RWPE2 (cell line): ENCODE results near the gene EFCC1.

ENCODE experiments used
- ATAC-seq: fragments of 200-7000 bp; cut with Tn5 transposase; 3 replicates; pipeline ENCODE4 v1.9.1; 2021; ENCODE audit warnings: low read depth
- DNase-seq: peaks from one replicate; pipeline ENCODE4 v3.0.0-alpha.2; 2020; ENCODE audit warnings: low spot score
- H3K27ac ChIP-seq: fragments of 450-650 bp; 2 replicates; pipeline ENCODE4 v1.5.1; 2017; ENCODE audit warnings: mild to moderate bottlenecking; ENCODE audit not compliant: poor library complexity, severe bottlenecking
- H3K27me3 ChIP-seq: fragments of 250-450 bp; sonication (Bioruptor Pico); 2 replicates; pipeline ENCODE4 v1.5.1; 2021; ENCODE audit warnings: mild to moderate bottlenecking, moderate library complexity; ENCODE audit not compliant: insufficient read depth, poor library complexity, severe bottlenecking
- H3K36me3 ChIP-seq: fragments of 250-450 bp; sonication (Bioruptor Pico); 2 replicates; pipeline ENCODE4 v1.5.1; 2020; ENCODE audit warnings: low read depth, mild to moderate bottlenecking, moderate library complexity
- H3K4me1 ChIP-seq: fragments of 250-450 bp; sonication (Bioruptor Pico); 2 replicates; pipeline ENCODE4 v1.5.1; 2021; ENCODE audit warnings: mild to moderate bottlenecking, moderate library complexity; ENCODE audit not compliant: insufficient read depth, poor library complexity, severe bottlenecking
- H3K4me3 ChIP-seq: fragments of 250-450 bp; sonication (Bioruptor Pico); 2 replicates; pipeline ENCODE4 v1.5.1; 2021; ENCODE audit warnings: mild to moderate bottlenecking, moderate library complexity; ENCODE audit not compliant: severe bottlenecking
- H3K9me3 ChIP-seq: fragments of 250-450 bp; sonication (Bioruptor Pico); 2 replicates; pipeline ENCODE4 v1.5.1; 2021; ENCODE audit warnings: mild to moderate bottlenecking, moderate library complexity; ENCODE audit not compliant: severe bottlenecking
- CTCF ChIP-seq: fragments of 450-650 bp; IDR thresholded peaks from one replicate; pipeline ENCODE4 v1.5.1; 2017; ENCODE audit warnings: mild to moderate bottlenecking, moderate library complexity; ENCODE audit not compliant: poor library complexity, severe bottlenecking

Gene EFCC1

GRCh38 chr3:129021140-129021551 is 20.0 kb downstream of the EFCC1 start:
- Histone ChIP-seq H3K27me3 (no peaks in the 10 kb centered on the region), H3K36me3 (no peaks in the 10 kb centered on the region), H3K4me3 (no peak overlapping the region), H3K9me3 (no peaks in the 10 kb centered on the region), H3K4me1 (no peaks in the 10 kb centered on the region), H3K27ac (no peak overlapping the region)
- ATAC-seq (no peak), DNase-seq (no peak)
- no peak for TF ChIP-seq CTCF

DNA sequence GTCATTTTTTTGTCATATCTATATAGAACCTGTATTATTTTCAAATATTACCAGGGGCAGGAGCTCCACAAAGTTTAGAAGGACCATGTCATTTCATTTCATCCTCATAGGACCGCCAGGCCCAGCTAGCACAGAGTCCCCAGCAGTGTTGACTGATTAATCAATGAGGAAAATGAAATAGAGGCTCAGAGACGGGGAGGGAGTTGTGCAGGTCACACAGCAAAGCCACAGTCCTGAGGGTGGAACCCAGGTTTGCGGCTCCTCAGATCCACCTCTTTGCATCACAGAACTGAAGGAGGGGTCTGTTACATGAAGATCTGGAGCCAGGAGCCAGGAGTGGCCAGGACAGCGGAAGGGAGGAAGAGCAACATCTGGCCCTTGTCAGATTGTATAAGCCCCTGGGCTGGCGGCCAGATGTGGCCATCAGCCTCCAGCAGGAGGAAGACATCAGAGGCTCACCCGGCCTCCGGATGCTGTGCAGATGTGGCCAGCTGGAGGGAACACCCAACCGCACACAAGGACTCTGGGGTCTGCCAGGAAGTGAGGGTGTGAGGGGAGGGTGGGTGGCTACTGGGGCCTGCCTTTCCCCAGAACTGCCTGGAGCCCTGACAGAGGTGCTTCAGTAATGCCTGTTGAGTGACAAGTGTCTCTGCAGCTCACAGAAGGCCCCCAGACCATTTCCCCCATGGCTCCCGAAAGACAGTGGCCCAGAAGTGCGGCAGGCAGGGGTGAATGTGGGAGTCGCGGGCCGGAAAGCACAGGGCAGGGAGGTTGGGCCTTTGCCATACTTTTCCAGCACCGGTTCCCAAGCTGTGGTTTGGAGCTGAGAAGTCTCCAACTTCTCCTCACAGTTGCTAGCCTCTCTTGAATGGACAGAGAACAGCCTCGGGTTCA is 21.3 kb downstream of the EFCC1 start:
- ATAC-seq (no peak), DNase-seq (no peak)
- Histone ChIP-seq H3K27ac (no peak overlapping the region), H3K27me3 (no peaks in the 10 kb centered on the region), H3K4me3 (no peak overlapping the region), H3K36me3 (no peaks in the 10 kb centered on the region), H3K4me1 (peaks cover 7% of the 10 kb centered on the region), H3K9me3 (no peaks in the 10 kb centered on the region)
- TF ChIP-seq CTCF = no peak

DNA sequence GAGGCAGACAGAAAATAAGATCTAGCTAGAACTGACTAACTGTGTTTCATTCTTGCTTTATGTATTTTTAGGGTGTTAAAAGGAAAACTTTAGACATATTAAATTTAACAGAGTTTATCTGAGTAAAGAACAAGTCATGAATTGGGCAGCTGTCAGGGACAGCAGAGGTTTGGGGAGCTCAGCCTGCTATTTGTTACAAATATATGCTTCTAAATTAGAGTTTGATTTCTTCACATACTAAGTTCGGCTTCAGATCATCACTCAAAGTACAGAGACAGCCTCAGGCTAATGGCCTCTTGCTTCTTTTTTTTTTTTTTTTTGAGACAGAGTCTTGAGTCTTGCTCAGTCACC is 21.9 kb downstream of the EFCC1 start:
- no peak for DNase-seq
- no peak overlapping the region for H3K4me3 ChIP-seq
- H3K9me3 ChIP-seq = no peaks in the 10 kb centered on the region
- no peak for TF ChIP-seq CTCF
- no peaks in the 10 kb centered on the region for H3K36me3 ChIP-seq
- peaks cover 11% of the 10 kb centered on the region for H3K4me1 ChIP-seq
- ATAC-seq = no peak
- no peaks in the 10 kb centered on the region for H3K27me3 ChIP-seq
- no peak overlapping the region for H3K27ac ChIP-seq

DNA sequence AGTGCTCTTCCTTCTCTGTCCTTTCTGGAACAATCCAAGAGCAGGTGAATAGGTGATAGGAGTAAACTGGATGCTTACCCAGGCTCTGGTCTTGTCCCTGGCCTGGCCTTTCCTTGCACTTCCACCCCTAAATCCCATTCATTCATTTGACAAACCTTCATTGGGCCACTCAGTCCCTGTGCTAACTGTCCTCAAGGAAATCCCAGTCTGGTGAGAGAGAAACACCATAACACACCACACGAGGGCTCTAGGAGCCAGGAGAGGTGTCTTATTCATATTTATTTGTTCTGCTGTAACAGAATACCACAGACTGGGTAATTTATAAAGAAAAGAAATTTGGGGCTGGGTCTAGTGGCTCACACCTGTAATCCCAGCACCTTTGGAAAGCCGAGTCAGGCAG is 22.8 kb downstream of the EFCC1 start:
- DNase-seq (no peak), ATAC-seq (0 out of 3 replicates have a peak, but pooled peaks have one; percentile 30)
- Histone ChIP-seq H3K9me3 (no peaks in the 10 kb centered on the region), H3K4me1 (peaks cover 11% of the 10 kb centered on the region), H3K4me3 (no peak overlapping the region), H3K27me3 (no peaks in the 10 kb centered on the region), H3K36me3 (no peaks in the 10 kb centered on the region), H3K27ac (no peak overlapping the region)
- peak; percentile 43 for TF ChIP-seq CTCF

DNA sequence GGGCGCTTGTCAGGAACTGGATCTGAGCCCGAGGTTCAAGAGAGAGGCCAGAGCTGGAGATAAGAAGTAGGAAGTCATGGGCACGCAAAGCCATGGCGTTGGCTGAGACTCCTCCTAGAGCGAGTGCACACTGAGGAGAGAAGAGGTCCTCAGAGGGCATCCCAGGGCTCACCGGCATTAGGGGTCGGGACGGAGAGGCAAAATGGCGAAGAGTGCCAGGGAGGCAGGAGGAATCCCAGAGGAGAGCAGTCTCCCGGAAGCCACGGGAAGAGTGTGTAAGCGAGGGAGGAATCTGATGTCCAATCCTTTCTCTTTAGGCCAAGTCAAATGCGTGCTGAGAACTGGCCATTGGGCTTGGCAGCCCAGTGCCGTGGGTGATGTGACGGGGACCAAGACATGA is 24.0 kb downstream of the EFCC1 start:
- Histone ChIP-seq H3K27me3 (no peaks in the 10 kb centered on the region), H3K9me3 (no peaks in the 10 kb centered on the region), H3K4me1 (peaks cover 11% of the 10 kb centered on the region), H3K27ac (no peak overlapping the region), H3K36me3 (no peaks in the 10 kb centered on the region), H3K4me3 (no peak overlapping the region)
- no peak for DNase-seq
- no peak for ATAC-seq
- TF ChIP-seq CTCF = no peak
